Osteocyte (in vitro differentiated cells): ENCODE results near the gene VEZT. TPM values are rescaled to one million over a fixed set of nuclear protein-coding genes. Genes with fewer than 3 reads are reported as not detected.
A peak's percentile ranks its signal among the peaks of the same experiment; 100 is the strongest.

Experiments
- DNase-seq: peaks from one replicate; pipeline ENCODE4 v3.0.0; 2021; ENCODE audit warnings: mixed read lengths; ENCODE audit not compliant: unreplicated experiment; ENCODE audit errors: extremely low spot score
- H3K27ac Mint-ChIP-seq: one replicate; pipeline ENCODE4 v1.8.0; 2021; ENCODE audit warnings: mild to moderate bottlenecking, mixed read lengths; ENCODE audit not compliant: unreplicated experiment
- H3K27me3 Mint-ChIP-seq: one replicate; pipeline ENCODE4 v1.8.0; 2021; ENCODE audit warnings: mixed read lengths; ENCODE audit not compliant: unreplicated experiment
- H3K36me3 Mint-ChIP-seq: one replicate; pipeline ENCODE4 v1.8.0; 2021; ENCODE audit warnings: mixed read lengths; ENCODE audit not compliant: unreplicated experiment
- H3K4me1 Mint-ChIP-seq: one replicate; pipeline ENCODE4 v1.8.0; 2021; ENCODE audit warnings: mixed read lengths; ENCODE audit not compliant: unreplicated experiment
- H3K4me3 Mint-ChIP-seq: one replicate; pipeline ENCODE4 v1.8.0; 2021; ENCODE audit warnings: mild to moderate bottlenecking, moderate library complexity, mixed read lengths; ENCODE audit not compliant: unreplicated experiment
- H3K9me3 Mint-ChIP-seq: one replicate; pipeline ENCODE4 v1.8.0; 2021; ENCODE audit warnings: mixed read lengths; ENCODE audit not compliant: unreplicated experiment
- total RNA-seq: library from RNA; stranded (reverse); gene quantifications from 2 replicates; pipeline ENCODE4 v1.2.1, GENCODE V29; 2021
- TF ChIP-seq, protein P1 (sequence below): fragments of 200-600 bp; sonication (generic); IDR thresholded peaks from 2 replicates; pipeline ENCODE4 v1.5.0; 2021; ENCODE audit warnings: antibody characterized with exemption, mild to moderate bottlenecking, moderate library complexity

Gene VEZT
- total RNA-seq, 1 donor from 2014 or later: 65.7 TPM

DNA sequence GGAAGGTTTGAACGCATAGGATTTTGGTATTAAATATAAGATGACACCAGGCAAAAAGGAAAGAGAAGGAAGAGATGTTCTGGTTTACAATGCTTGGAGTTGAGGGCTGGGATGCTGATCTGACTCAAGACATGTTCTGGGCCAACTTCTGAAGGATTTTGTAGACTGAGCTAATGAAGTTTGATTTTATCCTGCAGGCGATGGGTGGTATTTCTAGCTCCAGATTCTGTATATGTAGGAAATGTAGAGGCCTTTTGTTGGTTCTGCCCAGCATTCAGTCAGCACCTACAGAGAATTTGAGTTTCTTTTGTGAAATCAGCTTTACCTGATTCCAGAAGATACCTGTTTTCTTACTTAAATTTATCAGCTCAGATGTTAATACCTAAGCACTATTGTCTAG is 48.2 kb downstream of the VEZT start:
- Mint-ChIP-seq H3K27me3 (no peaks in the 10 kb centered on the region), H3K9me3 (no peaks in the 10 kb centered on the region), H3K4me3 (no peak overlapping the region), H3K36me3 (peaks cover 42% of the 10 kb centered on the region), H3K4me1 (peaks cover 2% of the 10 kb centered on the region), H3K27ac (no peak overlapping the region)
- TF ChIP-seq, protein P1, sequence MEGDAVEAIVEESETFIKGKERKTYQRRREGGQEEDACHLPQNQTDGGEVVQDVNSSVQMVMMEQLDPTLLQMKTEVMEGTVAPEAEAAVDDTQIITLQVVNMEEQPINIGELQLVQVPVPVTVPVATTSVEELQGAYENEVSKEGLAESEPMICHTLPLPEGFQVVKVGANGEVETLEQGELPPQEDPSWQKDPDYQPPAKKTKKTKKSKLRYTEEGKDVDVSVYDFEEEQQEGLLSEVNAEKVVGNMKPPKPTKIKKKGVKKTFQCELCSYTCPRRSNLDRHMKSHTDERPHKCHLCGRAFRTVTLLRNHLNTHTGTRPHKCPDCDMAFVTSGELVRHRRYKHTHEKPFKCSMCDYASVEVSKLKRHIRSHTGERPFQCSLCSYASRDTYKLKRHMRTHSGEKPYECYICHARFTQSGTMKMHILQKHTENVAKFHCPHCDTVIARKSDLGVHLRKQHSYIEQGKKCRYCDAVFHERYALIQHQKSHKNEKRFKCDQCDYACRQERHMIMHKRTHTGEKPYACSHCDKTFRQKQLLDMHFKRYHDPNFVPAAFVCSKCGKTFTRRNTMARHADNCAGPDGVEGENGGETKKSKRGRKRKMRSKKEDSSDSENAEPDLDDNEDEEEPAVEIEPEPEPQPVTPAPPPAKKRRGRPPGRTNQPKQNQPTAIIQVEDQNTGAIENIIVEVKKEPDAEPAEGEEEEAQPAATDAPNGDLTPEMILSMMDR: no peak
- DNase-seq: no peak

DNA sequence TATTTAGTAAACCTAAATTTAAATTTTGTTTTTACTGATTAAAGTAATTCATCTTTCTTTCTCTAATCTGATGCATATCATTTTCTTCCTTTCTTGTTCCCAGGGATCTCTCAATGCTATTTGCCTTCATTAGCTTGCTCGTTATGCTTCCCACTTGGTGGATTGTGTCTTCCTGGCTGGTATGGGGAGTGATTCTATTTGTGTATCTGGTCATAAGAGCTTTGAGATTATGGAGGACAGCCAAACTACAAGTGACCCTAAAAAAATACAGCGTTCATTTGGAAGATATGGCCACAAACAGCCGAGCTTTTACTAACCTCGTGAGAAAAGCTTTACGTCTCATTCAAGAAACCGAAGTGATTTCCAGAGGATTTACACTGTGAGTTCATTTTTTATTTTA is 48.6 kb downstream of the VEZT start:
- Mint-ChIP-seq H3K9me3 (no peaks in the 10 kb centered on the region), H3K36me3 (peaks cover 43% of the 10 kb centered on the region), H3K4me3 (no peak overlapping the region), H3K27ac (no peak overlapping the region), H3K27me3 (no peaks in the 10 kb centered on the region), H3K4me1 (peaks cover 2% of the 10 kb centered on the region)
- TF ChIP-seq, protein P1: no peak
- no peak for DNase-seq

DNA sequence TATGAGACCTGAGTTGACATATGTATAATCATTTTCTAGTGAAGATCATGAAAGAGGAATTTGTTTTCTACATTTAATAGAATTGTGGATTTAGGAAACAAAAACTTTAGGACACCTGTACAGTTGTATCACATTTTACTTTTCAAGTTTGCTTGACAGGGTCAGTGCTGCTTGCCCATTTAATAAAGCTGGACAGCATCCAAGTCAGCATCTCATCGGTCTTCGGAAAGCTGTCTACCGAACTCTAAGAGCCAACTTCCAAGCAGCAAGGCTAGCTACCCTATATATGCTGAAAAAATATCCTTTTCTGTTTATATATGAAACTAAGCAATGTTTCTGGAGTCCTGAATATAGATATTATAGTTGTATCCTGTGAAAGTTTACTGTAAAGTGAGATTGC is 52.3 kb downstream of the VEZT start:
- DNase-seq: no peak
- Mint-ChIP-seq H3K27me3 (no peaks in the 10 kb centered on the region), H3K27ac (no peak overlapping the region)

DNA sequence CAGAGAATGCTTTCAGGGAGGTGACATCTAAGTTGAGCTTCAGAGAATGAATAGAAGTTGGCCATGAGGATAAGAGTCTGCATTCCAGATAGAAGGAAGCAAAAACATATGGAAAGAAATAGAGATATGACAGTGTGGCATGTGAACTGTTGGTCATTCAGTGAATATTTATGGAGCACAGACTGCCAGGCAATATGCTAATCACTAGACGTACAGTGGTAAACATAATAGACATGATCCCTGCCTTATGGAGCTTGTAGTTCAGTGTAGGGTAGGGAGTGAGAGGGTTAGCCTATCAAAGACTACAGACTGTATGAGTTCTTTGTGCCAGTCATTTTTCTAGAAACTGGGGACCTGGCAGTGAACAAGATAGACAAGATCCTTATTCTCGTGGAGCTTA is 53.9 kb downstream of the VEZT start:
- Mint-ChIP-seq H3K36me3 (peaks cover 39% of the 10 kb centered on the region), H3K27ac (no peak overlapping the region), H3K9me3 (no peaks in the 10 kb centered on the region), H3K4me3 (no peak overlapping the region), H3K27me3 (no peaks in the 10 kb centered on the region), H3K4me1 (no peaks in the 10 kb centered on the region)
- DNase-seq: no peak
- TF ChIP-seq, protein P1: no peak

More for the DNA sequence above, 52.3 kb downstream of the VEZT start:
- Mint-ChIP-seq H3K9me3 (no peaks in the 10 kb centered on the region), H3K36me3 (peaks cover 44% of the 10 kb centered on the region), H3K4me3 (no peak overlapping the region), H3K4me1 (peaks cover 2% of the 10 kb centered on the region)
- TF ChIP-seq, protein P1: no peak

DNA sequence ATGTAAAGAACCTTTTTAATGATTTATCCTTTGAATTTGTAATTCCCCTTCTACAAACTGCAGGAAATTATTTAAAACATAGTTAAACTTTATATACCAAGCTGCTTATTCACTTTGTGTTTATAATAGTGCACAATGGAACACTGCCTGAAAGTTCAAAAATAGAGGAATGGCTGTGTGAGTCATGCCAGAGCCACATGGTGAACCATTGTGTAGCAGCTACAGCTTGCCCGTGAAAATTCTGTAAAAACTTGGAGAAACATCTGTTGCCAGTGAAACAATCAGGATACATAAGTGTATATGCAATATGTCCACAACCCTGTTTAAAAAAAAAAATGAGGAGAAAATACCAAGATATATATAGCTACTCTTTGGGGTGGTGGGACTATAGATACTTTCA is 59.5 kb downstream of the VEZT start:
- Mint-ChIP-seq H3K4me3 (no peak overlapping the region), H3K27ac (peak overlapping the region; percentile 45), H3K27me3 (no peaks in the 10 kb centered on the region), H3K9me3 (no peaks in the 10 kb centered on the region), H3K4me1 (peaks cover 11% of the 10 kb centered on the region), H3K36me3 (peaks cover 45% of the 10 kb centered on the region)
- TF ChIP-seq, protein P1: no peak
- no peak for DNase-seq
